ENCODE results near the gene CFAP410.

DNA sequence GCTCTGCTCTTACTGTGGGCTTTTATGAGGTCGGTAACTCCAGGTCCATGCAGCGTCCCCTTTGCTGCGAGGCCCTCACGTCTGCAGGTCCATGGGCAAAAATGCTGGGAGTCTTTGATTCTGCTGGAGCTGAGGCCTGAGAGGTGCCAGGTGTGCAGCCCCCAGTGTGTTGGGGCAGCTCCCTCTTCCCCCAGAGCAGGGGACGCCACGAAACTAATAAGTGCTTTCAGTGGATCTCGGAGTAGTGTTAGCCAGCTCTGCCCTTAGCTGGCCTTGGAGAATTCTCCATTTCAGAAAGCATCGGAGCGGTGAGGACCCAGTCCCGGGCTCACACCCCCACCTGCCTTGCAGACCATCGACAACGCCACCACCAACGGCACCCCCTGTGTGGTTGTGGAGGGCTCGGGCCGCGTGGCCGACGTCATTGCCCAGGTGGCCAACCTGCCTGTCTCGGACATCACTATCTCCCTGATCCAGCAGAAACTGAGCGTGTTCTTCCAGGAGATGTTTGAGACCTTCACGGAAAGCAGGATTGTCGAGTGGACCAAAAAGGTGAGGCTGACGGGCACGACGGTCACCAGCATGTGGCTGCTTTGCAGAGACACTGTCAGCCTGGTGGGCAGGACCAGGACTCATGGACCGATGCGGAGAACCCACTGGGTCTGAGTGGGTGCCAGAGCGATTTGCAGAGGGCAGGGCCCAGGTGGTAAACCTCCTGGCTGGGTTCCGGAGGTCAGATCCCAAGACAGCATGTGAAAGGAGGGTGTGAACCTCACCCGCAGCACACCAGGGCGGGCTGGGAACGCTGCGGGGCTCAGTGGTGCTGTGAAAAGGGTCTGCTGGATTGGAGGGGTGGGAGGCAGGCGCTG is 39.7 kb upstream of the CFAP410 start:
- TF ChIP-seq, protein P1, sequence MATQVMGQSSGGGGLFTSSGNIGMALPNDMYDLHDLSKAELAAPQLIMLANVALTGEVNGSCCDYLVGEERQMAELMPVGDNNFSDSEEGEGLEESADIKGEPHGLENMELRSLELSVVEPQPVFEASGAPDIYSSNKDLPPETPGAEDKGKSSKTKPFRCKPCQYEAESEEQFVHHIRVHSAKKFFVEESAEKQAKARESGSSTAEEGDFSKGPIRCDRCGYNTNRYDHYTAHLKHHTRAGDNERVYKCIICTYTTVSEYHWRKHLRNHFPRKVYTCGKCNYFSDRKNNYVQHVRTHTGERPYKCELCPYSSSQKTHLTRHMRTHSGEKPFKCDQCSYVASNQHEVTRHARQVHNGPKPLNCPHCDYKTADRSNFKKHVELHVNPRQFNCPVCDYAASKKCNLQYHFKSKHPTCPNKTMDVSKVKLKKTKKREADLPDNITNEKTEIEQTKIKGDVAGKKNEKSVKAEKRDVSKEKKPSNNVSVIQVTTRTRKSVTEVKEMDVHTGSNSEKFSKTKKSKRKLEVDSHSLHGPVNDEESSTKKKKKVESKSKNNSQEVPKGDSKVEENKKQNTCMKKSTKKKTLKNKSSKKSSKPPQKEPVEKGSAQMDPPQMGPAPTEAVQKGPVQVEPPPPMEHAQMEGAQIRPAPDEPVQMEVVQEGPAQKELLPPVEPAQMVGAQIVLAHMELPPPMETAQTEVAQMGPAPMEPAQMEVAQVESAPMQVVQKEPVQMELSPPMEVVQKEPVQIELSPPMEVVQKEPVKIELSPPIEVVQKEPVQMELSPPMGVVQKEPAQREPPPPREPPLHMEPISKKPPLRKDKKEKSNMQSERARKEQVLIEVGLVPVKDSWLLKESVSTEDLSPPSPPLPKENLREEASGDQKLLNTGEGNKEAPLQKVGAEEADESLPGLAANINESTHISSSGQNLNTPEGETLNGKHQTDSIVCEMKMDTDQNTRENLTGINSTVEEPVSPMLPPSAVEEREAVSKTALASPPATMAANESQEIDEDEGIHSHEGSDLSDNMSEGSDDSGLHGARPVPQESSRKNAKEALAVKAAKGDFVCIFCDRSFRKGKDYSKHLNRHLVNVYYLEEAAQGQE (IDR thresholded peaks at IDR 0.05; ENCODE audit: insufficient replicate concordance, low read depth): no peak
- TF ChIP-seq, protein P2, sequence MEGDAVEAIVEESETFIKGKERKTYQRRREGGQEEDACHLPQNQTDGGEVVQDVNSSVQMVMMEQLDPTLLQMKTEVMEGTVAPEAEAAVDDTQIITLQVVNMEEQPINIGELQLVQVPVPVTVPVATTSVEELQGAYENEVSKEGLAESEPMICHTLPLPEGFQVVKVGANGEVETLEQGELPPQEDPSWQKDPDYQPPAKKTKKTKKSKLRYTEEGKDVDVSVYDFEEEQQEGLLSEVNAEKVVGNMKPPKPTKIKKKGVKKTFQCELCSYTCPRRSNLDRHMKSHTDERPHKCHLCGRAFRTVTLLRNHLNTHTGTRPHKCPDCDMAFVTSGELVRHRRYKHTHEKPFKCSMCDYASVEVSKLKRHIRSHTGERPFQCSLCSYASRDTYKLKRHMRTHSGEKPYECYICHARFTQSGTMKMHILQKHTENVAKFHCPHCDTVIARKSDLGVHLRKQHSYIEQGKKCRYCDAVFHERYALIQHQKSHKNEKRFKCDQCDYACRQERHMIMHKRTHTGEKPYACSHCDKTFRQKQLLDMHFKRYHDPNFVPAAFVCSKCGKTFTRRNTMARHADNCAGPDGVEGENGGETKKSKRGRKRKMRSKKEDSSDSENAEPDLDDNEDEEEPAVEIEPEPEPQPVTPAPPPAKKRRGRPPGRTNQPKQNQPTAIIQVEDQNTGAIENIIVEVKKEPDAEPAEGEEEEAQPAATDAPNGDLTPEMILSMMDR (IDR thresholded peaks at IDR 0.05; ENCODE audit: insufficient read depth, low read length): no peak
- TF ChIP-seq POLR2AphosphoS5 (IDR thresholded peaks at IDR 0.05; ENCODE audit: low read depth) (no peak), SPI1 (IDR thresholded peaks at IDR 0.05; ENCODE audit: borderline replicate concordance, low read depth) (no peak)

Data from HL-60 (cell line).